HG03354 (cell line): ENCODE data around the gene FRAT2.

Source experiments
- ATAC-seq: cut with Tn5 transposase; IDR thresholded peaks from one replicate; pipeline ENCODE4 v1.9.1; 2021; ENCODE audit warnings: mild to moderate bottlenecking; ENCODE audit not compliant: unreplicated experiment, poor library complexity, severe bottlenecking

FRAT2 gene

GRCh38 chr10:97334370-97335175 lies at the start of gene FRAT2:
TSS of gene FRAT2 (minus strand) at chr10:97334729. CDS start at chr10:97334572, 157 bp downstream.
- ATAC-seq, result peak; percentile 91

- no peak for ATAC-seq
These were observed 49.6 kb upstream of the FRAT2 start for GRCh38 chr10:97384156-97384555.

GRCh38 chr10:97383159-97383558 lies 48.6 kb upstream of the FRAT2 start:
- ATAC-seq, result no peak

GRCh38 chr10:97381626-97382025 lies 47.1 kb upstream of the FRAT2 start:
- no peak for ATAC-seq

GRCh38 chr10:97380516-97380915 lies 46.0 kb upstream of the FRAT2 start:
- no peak for ATAC-seq

- ATAC-seq, result no peak
These were observed 44.7 kb upstream of the FRAT2 start for GRCh38 chr10:97378933-97379921.

- no peak for ATAC-seq
These were observed 41.9 kb upstream of the FRAT2 start for GRCh38 chr10:97376413-97376812.

GRCh38 chr10:97373456-97373855 lies 38.9 kb upstream of the FRAT2 start:
- ATAC-seq, result no peak

GRCh38 chr10:97372233-97372875 lies 37.8 kb upstream of the FRAT2 start:
- ATAC-seq, result no peak

GRCh38 chr10:97371696-97372095 lies 37.2 kb upstream of the FRAT2 start:
- ATAC-seq, result no peak

- ATAC-seq, result no peak
These were observed 32.7 kb upstream of the FRAT2 start for GRCh38 chr10:97367126-97367649.

GRCh38 chr10:97366572-97366971 lies 32.0 kb upstream of the FRAT2 start:
- ATAC-seq, result no peak

GRCh38 chr10:97365761-97366351 lies 31.3 kb upstream of the FRAT2 start:
- ATAC-seq, result no peak

GRCh38 chr10:97363071-97363470 lies 28.5 kb upstream of the FRAT2 start:
- ATAC-seq, result no peak

GRCh38 chr10:97362310-97363033 lies 27.9 kb upstream of the FRAT2 start:
- ATAC-seq, result no peak

GRCh38 chr10:97361537-97361901 lies 27.0 kb upstream of the FRAT2 start:
- ATAC-seq, result no peak

- ATAC-seq, result no peak
These were observed 26.4 kb upstream of the FRAT2 start for GRCh38 chr10:97360705-97361536.

- ATAC-seq, result no peak
These were observed 24.3 kb upstream of the FRAT2 start for GRCh38 chr10:97358781-97359180.
